Adrenal gland (tissue), 5 donors: ENCODE measurements around the gene SWI5.

ENCODE experiments used
- CTCF ChIP-seq, 6 experiments: fragments of 450-650 bp in 4 of 6; fragments of 200-600 bp in 2 of 6; sonication (generic) in 1 of 6; IDR thresholded peaks; 1 replicate in 5 of 6; 2 replicates in 1 of 6; pipeline versions ENCODE4 v1.5.1 to v1.8.0; 2016 to 2021; ENCODE audit warnings: antibody characterized with exemption in 6 of 6, mild to moderate bottlenecking in 2 of 6, moderate library complexity in 1 of 6
- POLR2A ChIP-seq, 2 donors: fragments of 450-650 bp; IDR thresholded peaks; one replicate each; pipeline ENCODE4 v1.6.1; 2017; ENCODE audit warnings: antibody characterized with exemption in 2 of 2, mild to moderate bottlenecking in 2 of 2, moderate library complexity in 1 of 2
- donor health status: DM: no; HTN: no; CAD: no.

GRCh38 chr9:128243215-128244018 is 32.7 kb upstream of the SWI5 start:
- TF ChIP-seq POLR2A (IDR thresholded peaks at IDR 0.05) = no peak
- no peak for TF ChIP-seq CTCF (IDR thresholded peaks at IDR 0.05)
